HG03565 (cell line): ENCODE data around the gene SLC25A22.

ENCODE experiments used
- ATAC-seq: cut with Tn5 transposase; IDR thresholded peaks from one replicate; pipeline ENCODE4 v1.9.1; 2021; ENCODE audit warnings: mild to moderate bottlenecking, moderate library complexity; ENCODE audit not compliant: unreplicated experiment

Gene SLC25A22

DNA sequence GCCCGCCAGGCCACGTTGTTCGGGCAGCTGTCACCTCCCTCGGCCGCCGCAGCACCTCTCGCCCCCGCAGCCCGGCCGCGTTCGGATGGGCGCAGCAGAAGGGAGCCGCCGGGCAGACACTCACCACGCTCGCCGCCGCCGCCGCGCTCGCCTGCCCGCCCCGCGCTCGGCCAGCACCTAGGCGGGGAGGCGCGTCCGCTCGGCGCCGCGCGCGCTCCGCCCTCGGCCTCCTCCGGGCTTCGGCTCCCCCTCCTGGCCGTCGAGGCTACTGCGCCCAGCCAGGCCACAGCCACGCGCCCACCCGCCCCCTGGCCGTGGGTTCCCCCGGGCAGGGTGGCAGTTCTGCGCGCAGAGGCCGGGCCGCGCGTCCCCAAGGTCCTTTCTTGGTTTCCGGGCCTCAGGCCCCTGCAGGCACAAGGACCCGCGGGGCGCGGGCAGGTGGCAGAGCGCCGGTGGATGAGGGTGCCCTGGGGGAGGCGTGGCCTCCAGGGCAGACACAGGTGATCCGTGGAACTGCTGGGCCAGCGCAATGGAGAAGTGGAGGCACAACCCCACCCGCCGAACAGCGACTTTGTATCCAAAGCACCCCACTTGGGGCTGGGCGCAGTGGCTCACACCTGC is at the start of gene SLC25A22:
TSS of gene SLC25A22 (minus strand) at position 189 of the 621 bp plus-strand sequence. CDS start 3,275 bp downstream, outside the sequence.
- ATAC-seq = peak; percentile 37

DNA sequence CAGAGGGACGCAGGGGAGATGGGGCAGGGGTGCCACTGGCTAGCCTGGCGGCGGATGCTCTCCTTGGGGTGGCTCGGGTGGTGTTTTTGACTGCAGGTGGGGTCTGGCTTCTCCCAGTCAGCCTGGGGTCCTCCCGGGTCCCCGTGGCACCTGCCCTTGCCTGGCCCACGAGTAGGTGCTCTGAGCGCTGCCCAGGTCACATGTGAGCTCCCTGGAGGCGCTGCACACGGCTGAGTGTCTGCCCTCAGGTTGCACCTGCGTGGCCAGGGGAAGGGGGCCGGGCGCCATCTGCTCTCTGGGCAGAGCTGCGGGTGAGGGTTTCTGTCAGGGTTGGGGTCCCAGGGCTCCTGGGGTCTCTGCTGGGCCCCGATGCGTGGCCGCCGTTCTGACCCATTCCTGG is 49.8 kb upstream of the SLC25A22 start:
- no peak for ATAC-seq

GRCh38 chr11:846496-847098 is 48.5 kb upstream of the SLC25A22 start:
- ATAC-seq = no peak

GRCh38 chr11:845872-846495 is 47.9 kb upstream of the SLC25A22 start:
- no peak for ATAC-seq

- ATAC-seq = no peak
These were observed 46.9 kb upstream of the SLC25A22 start for GRCh38 chr11:844693-845644.

DNA sequence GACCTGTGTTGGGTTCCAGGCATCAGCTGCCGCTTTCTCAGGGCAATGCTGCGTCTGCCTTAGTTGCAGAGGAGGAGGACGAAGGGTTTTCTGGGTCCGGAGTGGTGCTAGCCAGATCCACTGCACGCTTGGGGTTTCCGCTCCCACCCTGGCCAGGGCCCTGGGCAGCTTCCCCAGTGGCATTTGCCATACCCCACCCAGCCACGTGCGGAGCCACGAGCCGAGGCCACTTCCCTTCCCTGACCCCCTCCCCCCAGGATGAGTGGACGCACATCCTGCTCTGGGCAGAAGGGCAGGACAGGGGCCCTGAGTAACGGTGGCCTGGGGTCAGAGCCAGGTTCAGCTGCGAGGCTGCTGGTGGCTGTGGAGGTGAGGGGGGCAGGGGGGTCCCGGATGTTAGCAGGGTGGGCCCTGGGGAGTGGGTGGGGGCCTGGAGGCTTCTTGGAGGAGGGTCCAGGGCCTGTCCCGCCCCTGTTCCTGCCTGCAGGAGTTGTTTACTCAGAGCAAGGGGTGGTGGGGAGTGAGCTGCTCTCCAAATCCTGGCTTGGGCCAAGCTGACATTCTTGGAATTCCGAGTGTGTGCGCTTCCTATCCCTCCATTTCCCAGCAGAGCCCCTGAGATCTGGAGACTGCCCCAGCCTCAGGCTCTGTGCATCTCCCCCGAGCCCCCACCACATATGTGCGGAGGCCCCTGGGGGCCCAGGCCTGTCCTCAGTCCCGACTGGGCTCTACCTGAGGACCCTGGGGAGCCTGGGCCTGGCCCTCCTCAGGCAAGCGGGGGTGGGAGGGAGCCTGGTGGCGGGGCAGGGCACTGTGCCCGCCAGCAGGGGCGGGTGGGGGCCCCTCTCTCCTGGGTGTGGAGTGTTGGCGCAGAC is 46.0 kb upstream of the SLC25A22 start:
- ATAC-seq = no peak

DNA sequence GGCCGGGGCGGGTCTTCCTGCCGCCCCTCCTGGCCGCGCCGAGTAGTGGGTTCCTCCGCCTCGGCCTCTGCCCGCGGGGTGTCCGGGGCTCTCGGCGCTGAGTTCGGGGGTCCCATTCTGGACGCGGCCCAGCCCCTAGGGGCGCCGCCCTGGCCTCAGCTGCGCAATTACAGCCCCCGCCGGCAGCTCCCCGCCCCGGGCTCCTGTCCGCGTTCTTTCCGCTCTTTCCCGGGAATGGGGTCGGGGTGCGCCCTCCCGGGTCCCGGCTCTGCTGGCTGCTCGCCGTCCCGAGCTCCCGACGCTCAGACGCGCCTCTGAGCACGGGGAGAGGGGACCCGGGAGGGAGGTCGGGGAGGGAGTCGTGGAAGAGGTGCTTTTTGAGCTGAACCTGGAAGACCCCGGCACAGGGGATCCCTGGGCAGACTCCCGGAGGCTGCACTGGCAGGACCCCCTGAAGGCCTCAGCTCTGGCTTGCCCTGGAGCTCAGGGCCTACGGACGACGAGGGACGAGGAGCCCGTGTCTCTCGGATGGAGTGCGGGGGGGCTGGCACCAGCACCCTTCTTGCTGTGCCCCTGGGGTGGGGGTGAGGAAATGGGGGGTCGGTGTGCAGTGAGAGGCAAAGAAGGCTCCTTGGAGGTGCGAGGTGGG is 45.1 kb upstream of the SLC25A22 start:
- no peak for ATAC-seq

GRCh38 chr11:842370-843002 is 44.4 kb upstream of the SLC25A22 start, which contains the start of the genes POLR2L and TSPAN4:
Gene POLR2L (minus strand): TSS chr11:842529. CDS start chr11:842508, 21 bp downstream.
Gene TSPAN4 (plus strand): TSS chr11:842852. CDS start chr11:850305, 7,453 bp downstream.
- ATAC-seq = peak; percentile 57

DNA sequence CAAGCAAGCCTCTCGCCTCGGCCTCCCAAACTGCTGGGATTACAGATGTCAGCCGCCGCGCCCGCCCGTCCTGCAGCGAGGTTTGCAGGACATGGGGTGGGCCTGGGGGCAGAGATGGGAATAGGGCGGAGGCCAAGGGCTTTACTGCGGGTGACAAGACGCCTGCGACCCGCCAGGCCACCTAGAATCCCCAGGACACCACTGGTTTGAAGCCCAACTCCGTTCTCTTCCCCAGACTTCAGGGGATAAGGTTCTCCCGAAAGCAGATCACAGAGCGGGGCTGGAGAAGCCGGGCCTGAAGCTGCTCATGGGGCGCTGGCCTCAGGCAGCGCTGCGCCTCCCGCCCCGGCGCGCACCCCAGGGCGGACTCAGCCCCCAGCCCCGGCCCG is 43.9 kb upstream of the SLC25A22 start:
- ATAC-seq = no peak

GRCh38 chr11:839875-840617 is 42.0 kb upstream of the SLC25A22 start:
- ATAC-seq = no peak

DNA sequence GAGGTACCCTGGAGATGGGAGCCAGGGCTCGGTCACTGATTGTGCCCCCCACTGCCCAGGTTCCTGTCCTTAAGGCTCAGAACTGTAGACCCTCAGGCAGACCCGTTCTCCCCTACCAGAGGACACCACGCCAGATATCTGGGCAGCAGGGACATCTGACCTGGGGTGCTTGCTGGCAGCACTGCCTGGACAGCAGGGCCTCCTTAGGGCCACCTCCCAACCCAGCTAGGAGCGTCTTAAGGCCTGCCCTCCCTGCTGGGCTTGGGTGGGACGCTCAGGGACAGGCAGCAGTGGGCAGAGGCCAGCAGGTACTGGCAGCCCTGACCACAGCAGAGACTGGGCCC is 41.2 kb upstream of the SLC25A22 start:
- no peak for ATAC-seq

DNA sequence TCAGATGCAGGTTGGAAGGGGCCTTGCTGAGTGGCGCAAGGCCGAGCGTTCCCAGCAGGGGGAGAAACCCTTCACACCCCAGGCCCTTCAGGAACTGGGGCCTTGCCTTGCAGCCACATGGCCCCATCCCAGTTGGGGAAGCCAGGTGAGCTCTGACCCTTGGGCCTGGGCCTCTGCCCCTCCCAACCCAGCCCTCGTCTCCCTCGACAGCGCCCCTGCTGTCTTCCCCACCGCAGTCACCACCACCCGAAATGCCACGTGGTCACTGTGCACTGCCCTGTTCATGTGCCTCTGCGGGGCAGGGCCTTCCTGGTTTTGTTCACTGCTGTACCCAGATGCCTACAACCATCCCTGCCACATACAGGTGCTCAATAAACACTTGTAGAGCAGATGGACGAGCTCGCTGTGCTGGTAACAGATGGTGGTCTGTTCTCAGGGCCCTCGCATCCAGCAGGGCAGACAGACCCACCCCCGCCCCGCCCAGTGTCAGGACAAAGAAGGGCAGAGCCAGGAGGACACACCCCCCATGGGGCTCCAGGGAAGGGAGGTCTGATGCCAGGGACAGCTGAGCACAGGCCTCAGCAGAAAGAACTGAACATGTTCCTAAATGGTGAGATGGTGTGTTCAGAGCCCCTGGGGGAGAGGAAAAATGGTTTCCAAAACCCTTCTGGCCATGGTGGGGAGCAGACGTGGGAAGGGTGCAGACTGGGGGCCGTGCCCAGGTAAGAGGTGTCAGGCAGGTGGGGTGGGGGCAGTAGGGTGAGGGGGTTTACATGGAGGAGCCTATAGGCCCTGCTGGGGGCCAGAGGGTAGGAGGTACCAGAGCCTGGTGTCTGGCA is 40.6 kb upstream of the SLC25A22 start:
- no peak for ATAC-seq

DNA sequence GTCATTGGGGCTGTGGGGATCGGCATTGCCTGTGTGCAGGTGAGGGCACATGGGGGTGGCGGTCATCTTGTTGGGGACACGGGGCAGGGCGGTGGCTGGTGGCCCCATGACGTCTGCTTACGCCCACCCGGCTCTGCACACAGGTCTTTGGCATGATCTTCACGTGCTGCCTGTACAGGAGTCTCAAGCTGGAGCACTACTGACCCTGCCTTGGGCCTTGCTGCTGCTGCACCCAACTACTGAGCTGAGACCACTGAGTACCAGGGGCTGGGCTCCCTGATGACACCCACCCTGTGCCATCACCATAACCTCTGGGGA is 39.9 kb upstream of the SLC25A22 start:
- no peak for ATAC-seq

- ATAC-seq = no peak
These were observed 39.3 kb upstream of the SLC25A22 start for GRCh38 chr11:837189-837989.

GRCh38 chr11:836700-837099 is 38.6 kb upstream of the SLC25A22 start:
- ATAC-seq = no peak

- no peak for ATAC-seq
These were observed 38.2 kb upstream of the SLC25A22 start for GRCh38 chr11:836274-836673.
